NCI-H1436 treated with DMSO at 0.1 percent for 48 hours (cell line): ENCODE results near the gene ZNF532.
A peak's percentile ranks its signal among the peaks of the same experiment; 100 is the strongest.
"Not testable (repeated sequence)": the region's sequence is repeated elsewhere in the genome, so short reads cannot be mapped to it uniquely, and the experiment has no call there.

Experiments
- DNase-seq: peaks from one replicate; lab custom pipeline; 2025; lab: John Stamatoyannopoulos, UW

ZNF532 gene

GRCh38 chr18:58864146-58865032, at the start of gene ZNF532:
ZNF532 (plus strand) TSS chr18:58864877. CDS start in a region left out here.
- peak; percentile 46 for DNase-seq

GRCh38 chr18:58819051-58819450, 45.6 kb upstream of the ZNF532 start:
- no peak for DNase-seq

DNA sequence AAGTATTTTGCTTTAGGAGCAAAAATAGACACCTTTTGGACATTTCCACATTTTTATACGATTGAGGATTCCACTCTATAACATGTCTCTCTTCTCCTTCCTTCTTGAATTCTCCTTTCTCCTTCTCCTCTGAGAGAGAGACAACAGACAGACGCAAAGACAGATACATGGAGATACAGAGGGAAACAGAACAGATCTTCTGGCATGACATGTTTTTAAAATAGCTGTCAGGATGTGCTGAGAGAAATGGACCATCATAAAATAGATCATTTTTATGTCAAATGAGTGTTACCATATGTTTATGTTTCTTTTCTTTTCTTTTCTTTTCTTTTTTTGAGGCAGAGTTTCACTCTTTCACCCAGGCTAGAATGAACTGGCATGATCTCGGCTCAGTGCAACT, 44.4 kb upstream of the ZNF532 start:
- DNase-seq = no peak

DNA sequence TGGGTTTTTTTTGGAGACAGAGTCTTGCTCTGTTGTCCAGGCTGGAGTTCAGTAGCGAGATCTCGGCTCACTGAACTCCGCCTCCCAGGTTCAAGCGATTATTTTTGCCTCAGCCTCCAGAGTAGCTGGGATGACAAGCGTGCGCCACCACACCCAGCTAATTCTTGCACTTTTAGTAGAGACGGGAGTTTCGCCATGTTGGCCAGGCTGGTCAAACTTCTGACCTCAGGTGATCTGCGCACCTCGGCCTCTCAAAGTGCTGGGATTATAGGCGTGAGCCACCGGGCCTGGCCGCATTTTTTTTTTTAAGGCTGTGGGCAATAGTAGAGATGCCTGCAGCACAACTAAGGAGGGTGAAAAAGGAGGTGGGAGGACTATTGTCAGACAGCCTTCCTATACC, 41.7 kb upstream of the ZNF532 start:
- no peak for DNase-seq

DNA sequence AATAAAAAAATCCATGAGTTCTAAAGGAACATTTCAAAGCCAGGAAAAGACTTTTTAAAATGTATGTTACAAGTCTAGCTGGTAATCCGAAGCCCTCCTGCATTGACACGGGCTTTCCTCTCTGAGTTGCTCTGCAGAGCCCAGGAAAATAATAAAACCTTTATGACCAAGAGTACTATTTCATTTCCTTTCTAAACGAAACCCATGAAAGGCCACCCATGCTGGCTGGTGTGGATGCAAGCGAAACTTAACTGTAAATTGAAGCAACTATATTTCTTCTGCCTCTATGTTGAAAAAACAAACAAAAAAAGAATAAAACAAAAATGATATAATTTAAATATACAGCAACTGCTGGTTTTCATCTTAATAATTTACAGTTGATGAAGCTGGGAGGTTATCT, 41.3 kb upstream of the ZNF532 start:
- no peak for DNase-seq

DNA sequence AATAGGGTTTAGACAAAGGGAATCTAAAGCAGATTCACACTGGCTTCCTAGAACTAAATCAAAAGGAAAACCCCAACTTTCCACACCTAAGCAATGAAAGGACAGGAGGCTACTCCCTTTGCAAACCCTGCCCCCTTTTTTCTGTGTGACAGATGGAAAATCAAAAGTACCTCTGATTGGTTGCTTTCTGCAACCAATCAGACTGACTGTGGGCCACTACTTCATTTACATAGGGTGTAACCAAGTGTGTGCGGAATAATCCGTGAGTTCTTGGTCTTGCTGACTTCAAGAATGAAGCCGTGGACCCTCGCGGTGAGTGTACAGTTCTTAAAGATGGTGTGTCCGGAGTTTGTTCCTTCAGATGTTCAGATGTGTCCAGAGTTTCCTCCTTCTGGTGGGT, 37.8 kb upstream of the ZNF532 start:
- DNase-seq = not testable (repeated sequence)

DNA sequence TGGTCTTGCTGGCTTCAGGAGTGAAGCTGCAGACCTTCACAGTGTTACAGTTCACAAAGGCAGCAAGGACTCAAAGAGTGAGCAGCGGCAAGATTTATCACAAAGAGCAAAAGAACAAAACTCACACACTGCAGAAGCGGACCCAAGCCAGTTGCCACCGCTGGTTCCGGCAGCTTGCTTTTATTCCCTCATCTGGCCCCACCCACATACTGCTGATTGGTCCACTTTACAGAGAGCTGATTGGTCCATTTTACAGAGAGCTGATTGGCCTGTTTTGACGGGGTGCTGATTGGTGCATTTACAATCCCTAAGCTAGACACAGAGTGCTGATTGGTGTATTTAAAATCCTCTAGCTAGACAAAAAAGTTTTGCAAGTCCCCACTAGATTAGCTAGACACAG, 37.2 kb upstream of the ZNF532 start:
- no peak for DNase-seq

DNA sequence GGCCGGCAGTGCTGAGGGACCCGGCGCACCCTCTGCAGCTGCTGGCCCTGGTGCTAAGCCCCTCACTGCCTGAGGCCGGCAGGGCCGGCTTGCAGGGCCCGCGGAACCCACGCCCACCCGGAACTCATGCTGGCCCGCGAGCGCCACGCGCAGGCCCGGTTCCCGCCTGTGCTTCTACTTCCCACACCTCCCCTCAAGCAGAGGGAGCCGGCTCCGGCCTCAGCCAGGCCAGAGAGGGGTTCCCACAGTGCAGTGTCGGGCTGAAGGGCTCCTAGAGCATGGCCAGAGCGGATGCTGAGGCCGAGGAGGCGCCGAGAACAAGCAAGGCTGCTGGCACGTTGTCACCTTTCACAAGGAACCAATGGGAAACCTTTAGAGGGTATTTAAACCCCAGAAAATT, 36.8 kb upstream of the ZNF532 start:
- DNase-seq = no peak

DNA sequence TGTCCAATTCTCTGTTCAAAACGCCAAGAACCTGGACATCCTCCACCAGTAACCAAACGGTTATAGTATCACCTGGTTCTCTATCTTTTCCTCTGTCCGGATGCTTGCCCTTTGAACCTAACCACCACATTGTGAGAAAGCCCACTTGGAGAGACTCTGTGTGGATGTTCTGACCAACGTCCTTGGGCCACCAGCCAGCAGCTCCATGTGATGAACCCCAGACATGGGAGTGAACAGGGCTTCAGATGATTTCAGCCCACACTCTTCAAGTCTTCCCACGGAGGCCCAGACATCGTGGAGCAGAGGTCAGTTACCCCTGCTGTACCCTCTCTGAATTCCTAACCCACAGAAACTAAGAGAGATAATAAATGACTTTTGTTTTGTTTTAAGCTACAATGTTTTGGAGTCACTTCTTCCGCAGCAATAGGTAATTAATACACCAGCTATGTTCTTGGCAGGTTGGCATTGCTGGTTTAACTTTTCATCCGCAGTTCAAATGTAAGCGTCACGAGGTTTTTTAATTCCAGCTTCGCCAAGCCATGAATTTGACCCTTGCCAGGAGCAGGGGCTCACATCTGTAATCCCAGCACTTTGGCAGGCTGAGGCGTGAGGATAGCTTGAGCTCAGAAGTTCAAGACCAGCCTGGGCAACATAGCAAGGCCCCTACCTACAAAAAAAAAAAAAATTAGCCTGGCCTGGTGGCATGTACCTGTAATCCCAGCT, 36.1 kb upstream of the ZNF532 start:
- DNase-seq = no peak

DNA sequence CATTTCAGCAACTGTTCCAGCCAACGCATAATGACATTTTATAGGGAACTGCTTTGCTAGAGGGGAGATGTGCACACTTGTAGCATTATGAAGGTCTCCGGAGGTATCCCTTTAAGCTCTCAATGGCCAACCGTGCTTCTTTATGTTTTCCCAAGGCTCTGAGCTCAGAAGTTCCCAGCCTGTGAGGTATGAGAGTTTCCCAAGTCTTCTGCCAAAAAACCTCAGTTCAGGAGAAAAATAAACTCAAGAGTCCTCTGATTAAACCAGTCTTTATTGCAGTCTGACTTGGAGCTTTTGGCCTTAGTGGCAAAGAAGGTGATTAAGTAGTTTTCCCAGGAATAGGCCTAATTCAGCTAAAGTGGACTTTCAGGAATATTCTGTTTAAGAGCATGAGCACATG, 35.4 kb upstream of the ZNF532 start:
- DNase-seq = no peak

- not testable (repeated sequence) for DNase-seq
Measured at GRCh38 chr18:58829886-58830285, 34.8 kb upstream of the ZNF532 start.

GRCh38 chr18:58831606-58832005, 33.1 kb upstream of the ZNF532 start:
- DNase-seq = no peak

GRCh38 chr18:58838165-58838860, 26.4 kb upstream of the ZNF532 start:
- DNase-seq = no peak

GRCh38 chr18:58838946-58839345, 25.7 kb upstream of the ZNF532 start:
- DNase-seq = no peak

GRCh38 chr18:58842978-58843687, 21.5 kb upstream of the ZNF532 start:
- DNase-seq = no peak

- DNase-seq = peak; percentile 18
Measured at GRCh38 chr18:58843688-58844035, 21.0 kb upstream of the ZNF532 start.

DNA sequence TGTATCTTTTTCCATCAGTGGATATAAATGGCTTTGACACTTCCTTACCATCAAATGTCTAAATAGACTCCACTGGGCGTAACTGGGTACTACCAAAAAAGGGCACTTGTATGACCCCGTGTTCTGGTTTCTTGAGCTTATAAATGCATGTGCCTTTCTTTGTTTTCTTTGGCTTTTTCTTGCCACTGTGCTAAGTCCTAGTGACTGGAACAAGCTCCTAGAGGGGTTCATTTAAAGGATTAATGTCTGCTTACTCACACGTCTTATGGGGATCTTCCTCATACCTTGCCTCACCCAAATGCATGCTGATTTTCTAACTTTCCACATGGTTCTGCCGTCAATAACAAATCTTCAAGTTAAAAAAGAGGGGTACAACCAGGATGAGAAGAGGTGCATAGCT, 19.8 kb upstream of the ZNF532 start:
- no peak for DNase-seq

DNA sequence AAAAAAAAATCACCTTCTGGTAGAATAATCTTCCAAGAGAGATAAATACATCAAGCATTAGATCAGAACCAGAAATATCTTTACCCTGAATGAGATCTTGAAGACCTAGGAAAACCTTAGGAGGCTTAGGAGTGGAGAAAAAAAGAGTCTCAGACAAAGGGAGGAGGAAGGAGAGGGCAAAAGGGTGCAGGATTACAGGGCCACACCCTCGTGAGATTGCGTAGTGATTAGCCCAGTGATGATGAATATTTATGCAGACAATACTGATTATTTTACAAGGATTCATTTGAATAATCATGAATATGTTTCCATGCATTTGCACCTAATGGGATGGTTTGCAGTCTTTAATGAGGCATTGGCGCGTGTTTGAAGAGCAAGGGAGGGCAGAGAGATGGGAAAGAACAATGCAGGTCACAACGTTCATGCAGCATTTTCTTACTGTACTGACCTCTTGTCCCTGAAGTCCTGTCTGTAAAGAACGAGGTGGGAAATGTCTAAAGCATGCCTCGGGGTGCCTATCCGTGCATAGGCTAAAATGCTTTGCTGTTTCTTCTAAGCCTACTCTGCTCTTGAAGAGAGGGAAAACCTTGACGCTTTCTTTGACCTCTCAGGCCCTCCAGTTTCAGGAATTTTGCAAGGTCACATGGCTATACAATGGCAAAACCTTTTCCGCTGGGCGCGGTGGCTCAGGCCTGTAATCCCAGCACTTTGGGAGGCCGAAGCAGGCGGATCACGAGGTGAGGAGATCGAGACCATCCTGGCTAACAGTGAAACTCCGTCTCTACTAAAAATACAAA, 18.6 kb upstream of the ZNF532 start:
- DNase-seq = no peak

DNA sequence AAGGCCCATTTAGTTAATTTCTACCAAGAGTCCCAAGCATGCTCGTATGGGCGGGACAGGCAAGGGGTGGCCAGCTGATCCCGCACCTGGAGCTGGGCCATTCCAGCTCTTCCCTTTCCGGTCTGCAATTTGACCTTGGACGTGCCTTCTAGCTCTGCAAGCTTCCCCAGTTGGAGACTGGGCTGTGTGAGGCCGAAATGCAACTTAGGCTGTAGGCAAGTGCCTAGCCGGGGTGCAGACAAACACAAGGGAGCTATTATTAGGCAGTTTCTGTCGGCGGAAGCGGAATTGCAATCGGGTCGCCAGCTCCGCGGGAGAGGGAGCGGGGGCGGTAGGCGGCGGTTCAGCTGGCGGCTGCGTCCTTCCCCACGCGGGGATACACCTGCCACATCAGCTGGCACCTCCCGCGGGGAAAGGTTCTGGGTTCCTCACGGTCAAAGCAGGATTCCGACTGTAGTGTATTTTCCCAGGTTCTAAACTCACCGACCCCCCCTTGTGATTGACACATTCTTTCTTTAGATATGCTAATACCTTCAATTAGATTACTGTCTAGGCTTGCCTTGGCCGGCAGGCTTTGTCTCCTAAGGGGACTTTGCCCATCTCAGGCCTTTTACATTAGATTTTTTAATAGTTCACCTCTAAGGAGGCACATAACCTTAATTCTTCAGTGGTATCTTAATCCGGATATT, 17.1 kb upstream of the ZNF532 start:
- no peak for DNase-seq

GRCh38 chr18:58848685-58849084, 16.0 kb upstream of the ZNF532 start:
- no peak for DNase-seq
